GM10266 (cell line): ENCODE measurements around the gene ABHD3.

ENCODE experiments used
- DNase-seq: peaks from one replicate; pipeline ENCODE4 v3.0.0; 2012; ENCODE audit errors: extremely low spot score
- CTCF ChIP-seq: IDR thresholded peaks from 2 replicates; pipeline ENCODE4 v1.5.1; 2012; ENCODE audit warnings: mild to moderate bottlenecking, low read depth; ENCODE audit not compliant: control insufficient read depth, insufficient read depth; ENCODE audit errors: missing control alignments

Gene ABHD3

GRCh38 chr18:21604671-21605070 is 99.9 kb downstream of the ABHD3 start:
- no peak for DNase-seq
- TF ChIP-seq CTCF: no peak

GRCh38 chr18:21602299-21602587 is 102.3 kb downstream of the ABHD3 start:
- DNase-seq: no peak
- TF ChIP-seq CTCF: no peak
